Osteoblast (primary cell): Measurements from ENCODE around the gene MED1. TPM values are rescaled to one million over a fixed set of nuclear protein-coding genes. Genes with fewer than 3 reads are reported as not detected.
"Not testable (repeated sequence)": the region's sequence is repeated elsewhere in the genome, so short reads cannot be mapped to it uniquely, and the experiment has no call there.

Source experiments
- DNase-seq: peaks from one replicate; pipeline ENCODE4 v3.0.0; 2011; ENCODE audit warnings: low spot score, mixed read lengths; ENCODE audit not compliant: insufficient read length; ENCODE audit errors: missing footprints
- H2AFZ ChIP-seq: 2 replicates; pipeline ENCODE4 v1.6.0; 2011; ENCODE audit warnings: mild to moderate bottlenecking, low read length
- H3K27ac ChIP-seq: 2 replicates; pipeline ENCODE4 v1.5.1; 2011; ENCODE audit warnings: mild to moderate bottlenecking, low read depth, low read length, moderate library complexity
- H3K27me3 ChIP-seq: 2 replicates; pipeline ENCODE4 v1.6.0; 2012; ENCODE audit warnings: mild to moderate bottlenecking, control low read depth, inconsistent platforms, low read length, moderate library complexity; ENCODE audit not compliant: insufficient read depth
- H3K36me3 ChIP-seq: 2 replicates; pipeline ENCODE4 v1.5.1; 2011; ENCODE audit warnings: mild to moderate bottlenecking, low read length, control low read depth, moderate library complexity; ENCODE audit not compliant: insufficient read depth
- H3K4me1 ChIP-seq: 2 replicates; pipeline ENCODE4 v1.5.1; 2011; ENCODE audit warnings: mild to moderate bottlenecking, low read length, control low read depth, moderate library complexity; ENCODE audit not compliant: insufficient read depth
- H3K4me2 ChIP-seq: 2 replicates; pipeline ENCODE4 v1.6.0; 2011; ENCODE audit warnings: mild to moderate bottlenecking, low read length; ENCODE audit not compliant: insufficient read depth
- H3K4me3 ChIP-seq: fragments of 200-600 bp; sonication (generic); 3 replicates; pipeline ENCODE4 v1.5.1; 2012; ENCODE audit warnings: mild to moderate bottlenecking, low read length, inconsistent platforms; ENCODE audit not compliant: insufficient read depth
- H3K79me2 ChIP-seq: 2 replicates; pipeline ENCODE4 v1.6.0; 2012; ENCODE audit warnings: mild to moderate bottlenecking, low read length, control low read depth, inconsistent platforms; ENCODE audit not compliant: insufficient read depth
- H3K9me3 ChIP-seq: 2 replicates; pipeline ENCODE4 v1.5.1; 2011; ENCODE audit warnings: low read depth, low read length, control low read depth
- H4K20me1 ChIP-seq: 2 replicates; pipeline ENCODE4 v1.6.0; 2012; ENCODE audit warnings: mild to moderate bottlenecking, low read length, control low read depth; ENCODE audit not compliant: insufficient read depth
- CTCF ChIP-seq: IDR thresholded peaks from 2 replicates; pipeline ENCODE4 v1.5.1; 2011; ENCODE audit warnings: mild to moderate bottlenecking, low read depth, low read length, moderate library complexity; ENCODE audit errors: extremely low read depth
- total RNA-seq: library from RNA; depleted of rRNA; stranded (reverse); fragments of >200 nt; gene quantifications from 2 replicates; pipeline ENCODE4 v1.2.3, GENCODE V29; 2012

Gene MED1
- total RNA-seq, 1 donor = 24.6 TPM

- H3K36me3 ChIP-seq = peaks cover 46% of the 10 kb centered on the region
- H3K79me2 ChIP-seq = peaks cover 35% of the 10 kb centered on the region
- no peaks in the 10 kb centered on the region for H3K4me1 ChIP-seq
These were observed 22.2 kb upstream of the MED1 start for GRCh38 chr17:39473310-39473709.

GRCh38 chr17:39468610-39469009 is 17.5 kb upstream of the MED1 start:
- H3K4me3 ChIP-seq, H3K4me2 ChIP-seq, H3K27ac ChIP-seq, H2AFZ ChIP-seq, H3K9me3 ChIP-seq, H3K27me3 ChIP-seq, DNase-seq: not testable (repeated sequence)
- Histone ChIP-seq H4K20me1 (peaks cover 21% of the 10 kb centered on the region), H3K36me3 (peaks cover 35% of the 10 kb centered on the region), H3K4me1 (peaks cover 15% of the 10 kb centered on the region), H3K79me2 (peaks cover 77% of the 10 kb centered on the region)

More at GRCh38 chr17:39473310-39473709, 22.2 kb upstream of the MED1 start:
- DNase-seq = no peak
- H3K4me2 ChIP-seq = no peak overlapping the region
- no peak for TF ChIP-seq CTCF
- no peak overlapping the region for H3K27ac ChIP-seq
- peaks cover 6% of the 10 kb centered on the region for H4K20me1 ChIP-seq
- H3K27me3 ChIP-seq = no peaks in the 10 kb centered on the region
- H3K4me3 ChIP-seq = no peak overlapping the region
- no peak overlapping the region for H2AFZ ChIP-seq
- H3K9me3 ChIP-seq = no peaks in the 10 kb centered on the region

GRCh38 chr17:39464639-39465181 is 13.6 kb upstream of the MED1 start:
- not testable (repeated sequence) for H3K27me3 ChIP-seq, H3K36me3 ChIP-seq, H2AFZ ChIP-seq, H3K27ac ChIP-seq, H3K9me3 ChIP-seq, DNase-seq
- Histone ChIP-seq H4K20me1 (peaks cover 34% of the 10 kb centered on the region), H3K79me2 (peaks cover 80% of the 10 kb centered on the region), H3K4me3 (peak overlapping the region; percentile 100), H3K4me2 (peak overlapping the region; percentile 100), H3K4me1 (peaks cover 16% of the 10 kb centered on the region)

- H3K9me3 ChIP-seq = no peaks in the 10 kb centered on the region
- H3K79me2 ChIP-seq = peaks cover 65% of the 10 kb centered on the region
- peak overlapping the region; percentile 94 for H3K27ac ChIP-seq
- no peak for TF ChIP-seq CTCF
- no peaks in the 10 kb centered on the region for H3K27me3 ChIP-seq
- peaks cover 34% of the 10 kb centered on the region for H4K20me1 ChIP-seq
- H3K4me3 ChIP-seq = peak overlapping the region; percentile 100
- peaks cover 5% of the 10 kb centered on the region for H3K36me3 ChIP-seq
- H3K4me2 ChIP-seq = peak overlapping the region; percentile 100
- DNase-seq = peak; percentile 68
- H3K4me1 ChIP-seq = peaks cover 16% of the 10 kb centered on the region
- H2AFZ ChIP-seq = peak overlapping the region; percentile 92
These were observed 11.7 kb upstream of the MED1 start for GRCh38 chr17:39462631-39463375.
